ENCODE measurements around the gene AGBL4. TPM values are rescaled to one million over a fixed set of nuclear protein-coding genes. Genes with fewer than 3 reads are reported as not detected.

The AGBL4 gene
- total and polyA plus RNA-seq, 7 donors = 0.01 to 0.05 TPM; not detected in 5

GRCh38 chr1:49197081-49197480 is 826.7 kb downstream of the AGBL4 start:
- DNase-seq = no peak
- H3K27ac ChIP-seq = no peak overlapping the region
- WGBS, 3 donors = 82 to 85% (median 84%) methylated on average over 2 of the region's 2 CpGs
- H3K27me3 ChIP-seq (ENCODE audit: insufficient read depth in 3 of 3, low read length in 2 of 3) = no peaks in the 10 kb centered on the region
- TF ChIP-seq CTCF (IDR thresholded peaks at IDR 0.05) = no peak
- H3K4me3 ChIP-seq = no peak overlapping the region
- intact Hi-C loops (cut with DNase I) = no loop called here
- no peaks in the 10 kb centered on the region for H3K36me3 ChIP-seq (ENCODE audit: insufficient read depth in 1 of 2, low read depth in 1 of 2)
- no peaks in the 10 kb centered on the region for H3K4me1 ChIP-seq
- no peaks in the 10 kb centered on the region for H3K9me3 ChIP-seq
- no peak for ATAC-seq

GRCh38 chr1:49190138-49190537 is 833.6 kb downstream of the AGBL4 start:
- no peak for DNase-seq
- intact Hi-C loops (cut with DNase I) = no loop called here
- no peak for ATAC-seq
- Histone ChIP-seq H3K27me3 (ENCODE audit: insufficient read depth in 3 of 3, low read length in 2 of 3) (no peaks in the 10 kb centered on the region), H3K27ac (no peak overlapping the region), H3K36me3 (ENCODE audit: insufficient read depth in 1 of 2, low read depth in 1 of 2) (no peaks in the 10 kb centered on the region), H3K9me3 (no peaks in the 10 kb centered on the region), H3K4me1 (no peaks in the 10 kb centered on the region), H3K4me3 (no peak overlapping the region)
- WGBS, 3 donors = 76 to 93% (median 80%) methylated on average over 1 of the region's 1 CpG
- TF ChIP-seq CTCF (IDR thresholded peaks at IDR 0.05) = no peak

- no peaks in the 10 kb centered on the region for H3K9me3 ChIP-seq
- no peak overlapping the region for H3K27ac ChIP-seq
- H3K36me3 ChIP-seq (ENCODE audit: insufficient read depth in 1 of 2, low read depth in 1 of 2) = no peaks in the 10 kb centered on the region
- no peaks in the 10 kb centered on the region for H3K27me3 ChIP-seq (ENCODE audit: insufficient read depth in 3 of 3, low read length in 2 of 3)
- ATAC-seq (no peak), DNase-seq (no peak)
- no peaks in the 10 kb centered on the region for H3K4me1 ChIP-seq
- intact Hi-C loops (cut with DNase I) = no loop called here
- no peak overlapping the region for H3K4me3 ChIP-seq
- 80 to 87% (median 87%) methylated on average over 3 of the region's 3 CpGs for WGBS, 3 donors
- no peak for TF ChIP-seq CTCF (IDR thresholded peaks at IDR 0.05)
Measured at GRCh38 chr1:49187056-49187455, 836.7 kb downstream of the AGBL4 start.

- intact Hi-C loops (cut with DNase I) = no loop called here
- WGBS, 3 donors = 78 to 80% (median 79%) methylated on average over 4 of the region's 4 CpGs
- Histone ChIP-seq H3K27me3 (ENCODE audit: insufficient read depth in 3 of 3, low read length in 2 of 3) (no peaks in the 10 kb centered on the region), H3K27ac (no peak overlapping the region), H3K4me1 (no peaks in the 10 kb centered on the region), H3K9me3 (no peaks in the 10 kb centered on the region), H3K4me3 (no peak overlapping the region), H3K36me3 (ENCODE audit: insufficient read depth in 1 of 2, low read depth in 1 of 2) (no peaks in the 10 kb centered on the region)
- DNase-seq (no peak), ATAC-seq (no peak)
- no peak for TF ChIP-seq CTCF (IDR thresholded peaks at IDR 0.05)
Measured at GRCh38 chr1:49185450-49185980, 838.2 kb downstream of the AGBL4 start.

- no peaks in the 10 kb centered on the region for H3K36me3 ChIP-seq (ENCODE audit: insufficient read depth in 1 of 2, low read depth in 1 of 2)
- no peaks in the 10 kb centered on the region for H3K27me3 ChIP-seq (ENCODE audit: insufficient read depth in 3 of 3, low read length in 2 of 3)
- no peaks in the 10 kb centered on the region for H3K9me3 ChIP-seq
- H3K4me3 ChIP-seq = no peak overlapping the region
- intact Hi-C loops (cut with DNase I) = no loop called here
- no peaks in the 10 kb centered on the region for H3K4me1 ChIP-seq
- DNase-seq (no peak), ATAC-seq (no peak)
- H3K27ac ChIP-seq = no peak overlapping the region
- no peak for TF ChIP-seq CTCF (IDR thresholded peaks at IDR 0.05)
Measured at GRCh38 chr1:49183489-49183888, 840.3 kb downstream of the AGBL4 start.

Data from psoas muscle (tissue), 8 donors.